Neuronal stem cell (in vitro differentiated cells): Measurements from ENCODE around the gene COL6A2.

Source experiments
- DNase-seq: peaks from one replicate; pipeline ENCODE4 v3.0.0-alpha.2; 2013; ENCODE audit warnings: low spot score
- H2AFZ ChIP-seq: one replicate; pipeline ENCODE4 v1.6.1; 2013; ENCODE audit warnings: mild to moderate bottlenecking, low read length, inconsistent platforms
- H2AK5ac ChIP-seq: 2 replicates; pipeline ENCODE4 v1.6.1; 2013; ENCODE audit warnings: low read depth, mild to moderate bottlenecking, inconsistent platforms, low read length, moderate library complexity, mixed read lengths
- H2BK120ac ChIP-seq: 2 replicates; pipeline ENCODE4 v1.6.1; 2013; ENCODE audit warnings: low read depth, mild to moderate bottlenecking, inconsistent platforms, low read length, moderate library complexity, mixed read lengths
- H2BK12ac ChIP-seq: one replicate; pipeline ENCODE4 v1.6.1; 2013; ENCODE audit warnings: low read length, inconsistent platforms
- H2BK15ac ChIP-seq: 2 replicates; pipeline ENCODE4 v1.6.1; 2013; ENCODE audit warnings: mild to moderate bottlenecking, low read length, inconsistent platforms, mixed read lengths
- H2BK5ac ChIP-seq: one replicate; pipeline ENCODE4 v1.6.1; 2013; ENCODE audit warnings: inconsistent platforms, mild to moderate bottlenecking, low read length, moderate library complexity
- H3K14ac ChIP-seq: one replicate; pipeline ENCODE4 v1.6.1; 2013; ENCODE audit warnings: low read length, inconsistent platforms
- H3K18ac ChIP-seq: 2 replicates; pipeline ENCODE4 v1.6.1; 2013; ENCODE audit warnings: low read length, inconsistent platforms
- H3K23ac ChIP-seq: 2 replicates; pipeline ENCODE4 v1.6.1; 2013; ENCODE audit warnings: low read depth, mild to moderate bottlenecking, mixed read lengths, low read length, inconsistent platforms; ENCODE audit not compliant: poor library complexity
- H3K27ac ChIP-seq: replicated peaks from 3 replicates; pipeline ENCODE4 v1.5.1; 2013; ENCODE audit warnings: low read length, inconsistent platforms
- H3K27me3 ChIP-seq, 3 experiments: 2 replicates each; pipeline ENCODE4 v1.6.1; 2013; ENCODE audit warnings: low read length in 3 of 3, mild to moderate bottlenecking in 2 of 3, inconsistent platforms in 1 of 3, low read depth in 1 of 3, mixed read lengths in 1 of 3, moderate library complexity in 1 of 3; ENCODE audit not compliant: control insufficient read depth in 3 of 3, insufficient read depth in 3 of 3
- H3K36me3 ChIP-seq, 2 donors: replicated peaks in 1 of 2; 2 replicates each; pipeline ENCODE4 v1.6.1; 2013; ENCODE audit warnings: low read length in 2 of 2; ENCODE audit not compliant: control insufficient read depth in 2 of 2, insufficient read depth in 2 of 2
- H3K4ac ChIP-seq: 2 replicates; pipeline ENCODE4 v1.6.1; 2013; ENCODE audit warnings: inconsistent platforms, mild to moderate bottlenecking, low read length, moderate library complexity
- H3K4me1 ChIP-seq, 2 donors: 1 replicate in 1 of 2; 2 replicates in 1 of 2; pipeline ENCODE4 v1.6.1; 2013; ENCODE audit warnings: low read length in 2 of 2, low read depth in 1 of 2; ENCODE audit not compliant: control insufficient read depth in 2 of 2, insufficient read depth in 1 of 2
- H3K4me2 ChIP-seq: one replicate; pipeline ENCODE4 v1.6.1; 2013; ENCODE audit warnings: mild to moderate bottlenecking, low read length, inconsistent platforms; ENCODE audit not compliant: insufficient read depth, poor library complexity, severe bottlenecking
- H3K4me3 ChIP-seq, 2 donors: 2 replicates each; pipeline ENCODE4 v1.5.1; 2013; ENCODE audit warnings: low read length in 2 of 2, mild to moderate bottlenecking in 2 of 2, inconsistent platforms in 1 of 2, moderate library complexity in 1 of 2
- H3K79me1 ChIP-seq: one replicate; pipeline ENCODE4 v1.6.1; 2013; ENCODE audit warnings: low read depth, mild to moderate bottlenecking, inconsistent platforms, low read length, moderate library complexity
- H3K9ac ChIP-seq: one replicate; pipeline ENCODE4 v1.6.1; 2013; ENCODE audit warnings: mild to moderate bottlenecking, low read depth, low read length, inconsistent platforms; ENCODE audit not compliant: poor library complexity
- H3K9me3 ChIP-seq, 2 donors: replicated peaks in 1 of 2; 2 replicates each; pipeline versions ENCODE3 to v1.6.1; 2013; ENCODE audit warnings: low read length in 2 of 2, mild to moderate bottlenecking in 2 of 2, inconsistent platforms in 1 of 2, low read depth in 1 of 2, mixed read lengths in 1 of 2, moderate library complexity in 1 of 2; ENCODE audit not compliant: control insufficient read depth in 2 of 2, insufficient read depth in 1 of 2
- H4K8ac ChIP-seq: one replicate; pipeline ENCODE4 v1.6.1; 2013; ENCODE audit warnings: low read depth, mild to moderate bottlenecking, inconsistent platforms, low read length, moderate library complexity
- H4K91ac ChIP-seq: one replicate; pipeline ENCODE4 v1.6.1; 2013; ENCODE audit warnings: low read length, low read depth, mild to moderate bottlenecking, inconsistent platforms; ENCODE audit not compliant: poor library complexity
- WGBS, 2 donors: extraction: QIAGEN DNeasy Blood & Tissue Kit; methylation state at CpG; one replicate each; pipeline ENCODE4 v1.1.7; 2013; ENCODE audit warnings: missing lambda C conversion rate in 2 of 2, mixed read lengths in 1 of 2; ENCODE audit not compliant: insufficient read length in 2 of 2, insufficient replicate concordance in 1 of 2; ENCODE audit errors: extremely low coverage in 2 of 2; 5-methylcytosine and 5-hydroxymethylcytosine counted together

The COL6A2 gene

DNA sequence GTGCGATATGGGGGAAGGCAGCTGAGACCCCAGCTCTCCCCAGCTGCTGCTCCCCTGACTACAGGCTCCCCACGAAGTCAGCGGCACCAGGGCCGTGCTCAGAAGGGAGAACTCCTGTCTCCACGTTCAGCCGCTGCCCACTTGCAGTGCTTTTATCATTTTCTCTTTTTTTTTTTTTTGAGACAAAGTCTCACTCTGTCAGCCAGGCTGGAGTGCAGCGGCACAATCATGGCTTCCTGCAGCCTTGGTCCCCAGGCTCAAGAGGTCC is 58.4 kb downstream of the COL6A2 start:
- H3K79me1 ChIP-seq = peaks cover 6% of the 10 kb centered on the region
- H3K23ac ChIP-seq = peak overlapping the region; percentile 50
- no peak overlapping the region for H3K4me3 ChIP-seq
- H3K4me1 ChIP-seq = peaks cover 15 to 21% of the 10 kb centered on the region in 2 donors
- H3K36me3 ChIP-seq = peaks cover 0 to 4% of the 10 kb centered on the region in 2 donors
- peak overlapping the region; percentile 85 for H2BK15ac ChIP-seq
- H3K4me2 ChIP-seq = no peak overlapping the region
- DNase-seq = no peak
- H3K14ac ChIP-seq = peak overlapping the region; percentile 97
- H2BK5ac ChIP-seq = peak overlapping the region; percentile 90
- H3K27me3 ChIP-seq = no peaks in the 10 kb centered on the region
- no peak overlapping the region for H3K9ac ChIP-seq
- no peak overlapping the region for H2BK12ac ChIP-seq
- H3K9me3 ChIP-seq = peaks cover 2 to 4% of the 10 kb centered on the region in 2 donors
- H2AFZ ChIP-seq = no peak overlapping the region
- H2AK5ac ChIP-seq = peak overlapping the region; percentile 95
- no peak overlapping the region for H3K18ac ChIP-seq
- H3K27ac ChIP-seq = no peak overlapping the region
- H2BK120ac ChIP-seq = no peak overlapping the region
- no peak overlapping the region for H3K4ac ChIP-seq
- no peak overlapping the region for H4K8ac ChIP-seq
- H4K91ac ChIP-seq = peak overlapping the region; percentile 43
- no CpG with 5 or more reads among the region's 7 CpGs for WGBS, 2 donors

DNA sequence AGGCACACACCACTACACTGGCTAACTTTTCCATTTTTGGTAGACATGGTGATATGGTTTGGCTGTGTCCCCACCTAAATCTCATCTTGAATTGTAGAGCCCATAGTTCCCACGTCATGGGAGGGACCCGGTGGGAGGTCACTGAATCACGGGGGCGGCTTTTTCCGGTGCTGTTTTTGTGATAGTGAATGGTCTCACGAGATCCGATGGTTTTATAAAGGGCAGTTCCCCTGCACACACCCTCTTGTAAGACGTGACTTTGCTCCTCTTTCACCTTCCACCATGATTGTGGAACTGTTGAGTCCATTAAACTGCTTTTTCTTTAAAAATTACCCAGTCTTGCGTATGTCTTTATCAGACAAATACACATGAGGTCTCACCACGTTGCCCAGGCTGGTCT is 58.8 kb downstream of the COL6A2 start:
- Histone ChIP-seq H3K4ac (no peak overlapping the region), H4K91ac (no peak overlapping the region), H2BK12ac (no peak overlapping the region), H3K18ac (no peak overlapping the region), H3K23ac (no peak overlapping the region), H3K27me3 (no peaks in the 10 kb centered on the region), H3K79me1 (peaks cover 6% of the 10 kb centered on the region), H3K4me2 (no peak overlapping the region), H2AK5ac (no peak overlapping the region), H3K4me1 (peaks cover 15 to 19% of the 10 kb centered on the region in 2 donors), H3K9ac (no peak overlapping the region), H3K4me3 (no peak overlapping the region), H2AFZ (no peak overlapping the region), H3K14ac (no peak overlapping the region), H3K36me3 (peaks cover 0 to 4% of the 10 kb centered on the region in 2 donors), H3K9me3 (peaks cover 3 to 6% of the 10 kb centered on the region in 2 donors), H2BK120ac (no peak overlapping the region), H3K27ac (no peak overlapping the region), H2BK15ac (no peak overlapping the region), H2BK5ac (no peak overlapping the region), H4K8ac (no peak overlapping the region)
- no CpG with 5 or more reads among the region's 10 CpGs for WGBS, 2 donors
- no peak for DNase-seq

DNA sequence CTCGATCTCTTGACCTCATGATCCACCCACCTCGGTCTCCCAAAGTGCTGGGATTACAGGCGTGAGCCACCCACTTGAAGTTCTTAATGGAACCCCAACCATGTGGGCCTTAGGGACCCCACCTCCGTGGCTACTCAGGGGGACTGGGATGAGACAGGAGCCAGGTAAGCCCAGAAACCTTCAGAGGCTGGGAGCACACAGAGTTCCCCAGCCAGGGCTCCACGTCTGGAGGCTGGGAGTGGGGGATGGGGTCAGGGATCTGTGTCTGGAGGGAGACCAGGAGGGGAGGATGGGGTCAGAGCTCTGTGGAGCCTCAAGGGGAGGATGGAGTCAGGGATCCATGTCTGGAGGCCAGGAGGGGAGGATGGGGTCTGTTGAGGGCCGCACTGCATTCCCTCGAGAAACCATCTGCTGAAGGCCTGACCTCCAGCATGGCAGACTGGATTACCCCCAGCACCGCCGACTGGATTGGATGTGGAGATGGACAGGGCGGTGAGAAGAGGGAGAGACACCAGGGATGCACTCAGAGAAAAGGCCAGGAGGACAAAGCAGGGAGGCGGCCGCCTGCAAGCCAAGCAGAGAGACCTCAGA is 59.6 kb downstream of the COL6A2 start:
- H3K4me1 ChIP-seq = peaks cover 15 to 19% of the 10 kb centered on the region in 2 donors
- H3K4me3 ChIP-seq = no peak overlapping the region
- H3K9me3 ChIP-seq = peaks cover 3 to 6% of the 10 kb centered on the region in 2 donors
- H3K27me3 ChIP-seq = no peaks in the 10 kb centered on the region
- H3K4me2 ChIP-seq = no peak overlapping the region
- peaks cover 0 to 4% of the 10 kb centered on the region in 2 donors for H3K36me3 ChIP-seq
- H3K4ac ChIP-seq = no peak overlapping the region
- no peak overlapping the region for H2AFZ ChIP-seq
- H3K79me1 ChIP-seq = peaks cover 9% of the 10 kb centered on the region
- H4K91ac ChIP-seq = no peak overlapping the region
- no peak overlapping the region for H3K14ac ChIP-seq
- H3K23ac ChIP-seq = no peak overlapping the region
- H4K8ac ChIP-seq = no peak overlapping the region
- no peak overlapping the region for H2AK5ac ChIP-seq
- no peak overlapping the region for H2BK15ac ChIP-seq
- no peak overlapping the region for H3K18ac ChIP-seq
- no peak for DNase-seq
- no peak overlapping the region for H2BK120ac ChIP-seq
- H3K27ac ChIP-seq = no peak overlapping the region
- no peak overlapping the region for H2BK5ac ChIP-seq
- WGBS, 2 donors = no CpG with 5 or more reads among the region's 12 CpGs
- H3K9ac ChIP-seq = no peak overlapping the region
- no peak overlapping the region for H2BK12ac ChIP-seq

DNA sequence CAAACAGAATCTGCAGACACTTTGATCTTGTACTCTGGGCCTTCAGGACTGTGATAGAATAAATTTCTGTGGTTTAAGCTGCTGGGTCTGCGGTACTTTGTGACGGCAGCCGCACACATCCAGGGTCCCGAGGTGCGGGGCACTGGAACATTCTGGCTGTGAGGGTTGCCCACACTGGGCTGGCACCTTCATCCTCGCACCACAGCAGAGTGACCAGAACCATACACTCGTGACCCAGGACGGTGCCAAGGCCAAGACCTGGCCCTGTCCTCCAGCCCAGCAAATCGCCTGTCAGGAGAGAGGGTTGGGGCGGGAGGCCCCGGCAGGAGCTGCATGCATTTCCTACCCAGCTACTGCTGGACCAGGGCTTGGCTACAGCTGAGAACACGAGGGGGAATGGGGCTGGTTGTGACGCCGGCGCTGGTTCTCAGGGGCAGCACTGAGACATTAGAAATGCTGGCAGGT is 60.1 kb downstream of the COL6A2 start:
- Histone ChIP-seq H2BK15ac (peak overlapping the region; percentile 49), H3K79me1 (peaks cover 6% of the 10 kb centered on the region)
- DNase-seq = no peak

More for the DNA sequence above, 60.1 kb downstream of the COL6A2 start:
- Histone ChIP-seq H3K36me3 (peaks cover 0 to 4% of the 10 kb centered on the region in 2 donors), H2BK12ac (no peak overlapping the region), H3K14ac (peak overlapping the region; percentile 94), H3K27ac (no peak overlapping the region), H3K18ac (peak overlapping the region; percentile 17), H4K8ac (peak overlapping the region; percentile 17), H2AK5ac (no peak overlapping the region), H3K27me3 (no peaks in the 10 kb centered on the region), H2BK120ac (no peak overlapping the region), H3K4me1 (peaks cover 15 to 16% of the 10 kb centered on the region in 2 donors), H3K9me3 (peaks cover 3 to 6% of the 10 kb centered on the region in 2 donors), H3K4ac (no peak overlapping the region), H3K23ac (no peak overlapping the region), H4K91ac (no peak overlapping the region), H3K9ac (no peak overlapping the region), H3K4me2 (no peak overlapping the region), H2BK5ac (no peak overlapping the region), H3K4me3 (no peak overlapping the region), H2AFZ (no peak overlapping the region)
- WGBS, 2 donors = no CpG with 5 or more reads among the region's 15 CpGs
